OCI-LY7 (cell line): ENCODE measurements around the gene ACER2.

Experiments
- EZH2phosphoT487 ChIP-seq: fragments of 200-600 bp; sonication (generic); IDR thresholded peaks from 2 replicates; pipeline ENCODE4 v1.6.1; 2018; ENCODE audit warnings: low read depth, borderline replicate concordance, mild to moderate bottlenecking, mixed run types, antibody characterized with exemption, low read length, moderate library complexity, mixed read lengths
- TF ChIP-seq, protein P1 (sequence below): fragments of 200-600 bp; sonication (generic); conservative IDR thresholded peaks from 2 replicates; pipeline ENCODE4 v1.5.1; 2014; ENCODE audit warnings: mild to moderate bottlenecking, antibody characterized with exemption, low read length, moderate library complexity, mixed read lengths

GRCh38 chr9:19441730-19442129 lies 32.9 kb downstream of the ACER2 start:
- TF ChIP-seq, protein P1, sequence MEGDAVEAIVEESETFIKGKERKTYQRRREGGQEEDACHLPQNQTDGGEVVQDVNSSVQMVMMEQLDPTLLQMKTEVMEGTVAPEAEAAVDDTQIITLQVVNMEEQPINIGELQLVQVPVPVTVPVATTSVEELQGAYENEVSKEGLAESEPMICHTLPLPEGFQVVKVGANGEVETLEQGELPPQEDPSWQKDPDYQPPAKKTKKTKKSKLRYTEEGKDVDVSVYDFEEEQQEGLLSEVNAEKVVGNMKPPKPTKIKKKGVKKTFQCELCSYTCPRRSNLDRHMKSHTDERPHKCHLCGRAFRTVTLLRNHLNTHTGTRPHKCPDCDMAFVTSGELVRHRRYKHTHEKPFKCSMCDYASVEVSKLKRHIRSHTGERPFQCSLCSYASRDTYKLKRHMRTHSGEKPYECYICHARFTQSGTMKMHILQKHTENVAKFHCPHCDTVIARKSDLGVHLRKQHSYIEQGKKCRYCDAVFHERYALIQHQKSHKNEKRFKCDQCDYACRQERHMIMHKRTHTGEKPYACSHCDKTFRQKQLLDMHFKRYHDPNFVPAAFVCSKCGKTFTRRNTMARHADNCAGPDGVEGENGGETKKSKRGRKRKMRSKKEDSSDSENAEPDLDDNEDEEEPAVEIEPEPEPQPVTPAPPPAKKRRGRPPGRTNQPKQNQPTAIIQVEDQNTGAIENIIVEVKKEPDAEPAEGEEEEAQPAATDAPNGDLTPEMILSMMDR: no peak
- TF ChIP-seq EZH2phosphoT487: no peak
